Caco-2 (cell line): ENCODE measurements around the gene MYO15B. TPM values are rescaled to one million over a fixed set of nuclear protein-coding genes. Genes with fewer than 3 reads are reported as not detected.
A peak's percentile ranks its signal among the peaks of the same experiment; 100 is the strongest.
"Not testable (repeated sequence)": the region's sequence is repeated elsewhere in the genome, so short reads cannot be mapped to it uniquely, and the experiment has no call there.

Source experiments
- BruUV-seq: library from RNA; stranded (reverse); fragments of 400-500 nt; replicated peaks from 2 replicates; lab custom pipeline; 2021; lab: Mats Ljungman, UMichigan
- CTCF ChIA-PET: fragments of 300-600 bp; sonication (Branson Sonifier 250); formaldehyde crosslinking; loops from one replicate; lab custom pipeline; 2022; ENCODE audit warnings: antibody characterized with exemption; lab: Charles Lee
- POLR2A ChIA-PET: fragments of 300-600 bp; sonication (Branson Sonifier 250); formaldehyde crosslinking; loops from one replicate; lab custom pipeline; 2022; ENCODE audit warnings: antibody characterized with exemption; lab: Charles Lee
- DNase-seq, 2 experiments: peaks; one replicate each; pipeline versions ENCODE4 v3.0.0 to v3.0.0-alpha.2; 2020 to 2022
- H3K27me3 ChIP-seq: replicated peaks from 2 replicates; pipeline ENCODE4 v1.6.0; 2011; ENCODE audit warnings: low read length; ENCODE audit not compliant: control insufficient read depth, insufficient read depth
- H3K36me3 ChIP-seq: 2 replicates; pipeline ENCODE4 v1.5.1; 2011; ENCODE audit warnings: low read length; ENCODE audit not compliant: control insufficient read depth, insufficient read depth
- H3K4me1 ChIP-seq: fragments of 250-450 bp; sonication (Bioruptor Pico); 2 replicates; pipeline ENCODE4 v1.5.1; 2020; ENCODE audit warnings: mild to moderate bottlenecking
- H3K4me3 ChIP-seq: 2 replicates; pipeline ENCODE4 v1.5.1; 2011; ENCODE audit warnings: low read depth, mild to moderate bottlenecking, control low read depth, low read length
- H3K9me3 ChIP-seq: fragments of 250-450 bp; sonication (Bioruptor Pico); 2 replicates; pipeline ENCODE4 v1.5.1; 2020; ENCODE audit warnings: mild to moderate bottlenecking, moderate library complexity
- H3K27ac Mint-ChIP-seq: one replicate; pipeline ENCODE4 v1.8.0; 2022; ENCODE audit warnings: mixed read lengths; ENCODE audit not compliant: unreplicated experiment
- H3K27me3 Mint-ChIP-seq: one replicate; pipeline ENCODE4 v1.8.0; 2022; ENCODE audit warnings: mixed read lengths; ENCODE audit not compliant: insufficient read depth, unreplicated experiment
- H3K36me3 Mint-ChIP-seq: one replicate; pipeline ENCODE4 v1.8.0; 2022; ENCODE audit warnings: mild to moderate bottlenecking, mixed read lengths; ENCODE audit not compliant: insufficient read depth, unreplicated experiment
- H3K4me1 Mint-ChIP-seq: one replicate; pipeline ENCODE4 v1.8.0; 2022; ENCODE audit warnings: low read depth, mixed read lengths; ENCODE audit not compliant: unreplicated experiment
- H3K4me3 Mint-ChIP-seq: one replicate; pipeline ENCODE4 v1.8.0; 2022; ENCODE audit warnings: mild to moderate bottlenecking, moderate library complexity, mixed read lengths; ENCODE audit not compliant: unreplicated experiment
- H3K9me3 Mint-ChIP-seq: one replicate; pipeline ENCODE4 v1.8.0; 2022; ENCODE audit warnings: mixed read lengths; ENCODE audit not compliant: unreplicated experiment
- intact Hi-C: fragments of 100-400 bp; cut with micrococcal nuclease; formaldehyde crosslinking; loops from one replicate; pipeline ENCODE4 v1.10.0; 2022; ENCODE audit not compliant: unreplicated experiment
- total RNA-seq: library from RNA; stranded (reverse); gene quantifications from 2 replicates; pipeline ENCODE4 v1.2.3, GENCODE V29; 2022
- TF ChIP-seq, protein P1 (sequence below), 2 experiments: fragments of 200-600 bp in 1 of 2; IDR thresholded peaks; 1 replicate in 1 of 2; 2 replicates in 1 of 2; pipeline versions ENCODE4 v1.5.1 to v1.8.0; 2011 to 2022; ENCODE audit warnings: antibody characterized with exemption in 1 of 2, control low read depth in 1 of 2, inconsistent platforms in 1 of 2, low read depth in 1 of 2, low read length in 1 of 2, mild to moderate bottlenecking in 1 of 2, moderate library complexity in 1 of 2; ENCODE audit not compliant: insufficient read depth in 1 of 2, severe bottlenecking in 1 of 2, unreplicated experiment in 1 of 2

Gene MYO15B
- total RNA-seq, 1 experiment from 2014 or later: 12.3 TPM

DNA sequence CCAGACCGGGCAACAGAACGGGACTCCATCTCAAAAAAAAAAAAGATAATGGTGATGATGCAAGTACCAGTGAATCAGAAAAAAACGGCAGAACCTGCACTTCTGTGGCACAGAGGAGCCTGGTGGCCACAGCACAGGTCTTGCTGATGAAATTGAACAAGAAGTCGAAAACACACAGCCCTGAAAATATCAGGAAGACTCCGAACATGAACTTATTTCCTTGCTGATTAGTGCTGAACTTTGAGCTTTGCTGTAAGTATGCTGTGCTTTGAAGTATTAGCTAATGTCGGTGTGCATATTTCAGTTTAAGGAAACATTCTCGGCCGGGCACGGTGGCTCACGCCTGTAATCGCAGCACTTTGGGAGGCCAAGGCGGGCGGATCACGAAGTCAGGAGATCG, 10.9 kb upstream of the MYO15B start:
- POLR2A ChIA-PET: interaction anchor here (1.0 kb wide), 1 partner anchor 60 kb away, joined by 3 read pairs; the partner anchor contains the start of gene TSEN54
- CTCF ChIA-PET: interaction anchor here (0.6 to 1.3 kb wide), 5 partner anchors 16 to 111 kb away, joined by 3 to 7 read pairs (median 3); partner anchors contain the start of gene LLGL2
- no peak overlapping the region for H3K4me3 Mint-ChIP-seq

DNA sequence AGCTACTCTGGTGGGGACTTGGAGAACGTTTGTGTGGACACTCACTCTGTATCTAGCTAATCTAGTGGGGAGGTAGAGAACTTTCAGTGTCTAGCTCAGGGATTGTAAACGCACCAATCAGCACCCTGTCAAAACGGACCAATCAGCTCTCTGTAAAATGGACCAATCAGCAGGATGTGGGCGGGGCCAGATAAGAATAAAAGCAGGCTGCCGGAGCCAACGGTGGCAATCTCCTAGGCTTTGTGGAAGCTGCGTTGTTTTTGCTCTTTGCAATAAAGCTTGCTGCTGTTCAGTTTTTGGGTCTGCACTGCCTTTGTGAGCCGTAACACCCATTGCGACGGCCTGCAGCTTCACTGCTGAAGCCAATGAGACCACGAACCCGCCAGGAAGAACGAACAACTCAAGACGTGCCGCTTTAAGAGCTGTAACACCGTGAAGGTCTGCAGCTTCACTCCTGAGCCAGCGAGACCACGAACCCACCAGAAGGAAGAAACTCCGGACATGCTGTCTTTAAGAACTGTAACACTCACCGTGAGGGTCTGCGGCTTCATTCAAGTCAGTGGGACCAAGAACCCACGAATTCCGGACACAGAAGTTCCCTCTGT, 6.4 kb upstream of the MYO15B start:
- H3K4me3 ChIP-seq, H3K27me3 ChIP-seq, H3K27me3 Mint-ChIP-seq, DNase-seq, BruUV-seq, intact Hi-C loops, H3K4me3 Mint-ChIP-seq, POLR2A ChIA-PET, H3K4me1 Mint-ChIP-seq, H3K27ac Mint-ChIP-seq, H3K36me3 ChIP-seq, H3K9me3 ChIP-seq: not testable (repeated sequence)
- peaks cover 11% of the 10 kb centered on the region for H3K9me3 Mint-ChIP-seq
- peaks cover 37% of the 10 kb centered on the region for H3K36me3 Mint-ChIP-seq
- CTCF ChIA-PET: interaction anchor here (0.6 to 1.0 kb wide), 4 partner anchors 9 to 301 kb away, joined by 3 read pairs; no protein-coding TSS in a partner anchor
- peaks cover 21% of the 10 kb centered on the region for H3K4me1 ChIP-seq

More for the DNA sequence above, 10.9 kb upstream of the MYO15B start:
- Histone ChIP-seq H3K9me3 (no peaks in the 10 kb centered on the region), H3K36me3 (no peaks in the 10 kb centered on the region), H3K4me3 (no peak overlapping the region), H3K27me3 (no peaks in the 10 kb centered on the region), H3K4me1 (peaks cover 23% of the 10 kb centered on the region)
- Mint-ChIP-seq H3K36me3 (peaks cover 54% of the 10 kb centered on the region), H3K27ac (peak overlapping the region; percentile 39), H3K4me1 (peaks cover 8% of the 10 kb centered on the region), H3K9me3 (peaks cover 11% of the 10 kb centered on the region), H3K27me3 (no peaks in the 10 kb centered on the region)
- TF ChIP-seq, protein P1, sequence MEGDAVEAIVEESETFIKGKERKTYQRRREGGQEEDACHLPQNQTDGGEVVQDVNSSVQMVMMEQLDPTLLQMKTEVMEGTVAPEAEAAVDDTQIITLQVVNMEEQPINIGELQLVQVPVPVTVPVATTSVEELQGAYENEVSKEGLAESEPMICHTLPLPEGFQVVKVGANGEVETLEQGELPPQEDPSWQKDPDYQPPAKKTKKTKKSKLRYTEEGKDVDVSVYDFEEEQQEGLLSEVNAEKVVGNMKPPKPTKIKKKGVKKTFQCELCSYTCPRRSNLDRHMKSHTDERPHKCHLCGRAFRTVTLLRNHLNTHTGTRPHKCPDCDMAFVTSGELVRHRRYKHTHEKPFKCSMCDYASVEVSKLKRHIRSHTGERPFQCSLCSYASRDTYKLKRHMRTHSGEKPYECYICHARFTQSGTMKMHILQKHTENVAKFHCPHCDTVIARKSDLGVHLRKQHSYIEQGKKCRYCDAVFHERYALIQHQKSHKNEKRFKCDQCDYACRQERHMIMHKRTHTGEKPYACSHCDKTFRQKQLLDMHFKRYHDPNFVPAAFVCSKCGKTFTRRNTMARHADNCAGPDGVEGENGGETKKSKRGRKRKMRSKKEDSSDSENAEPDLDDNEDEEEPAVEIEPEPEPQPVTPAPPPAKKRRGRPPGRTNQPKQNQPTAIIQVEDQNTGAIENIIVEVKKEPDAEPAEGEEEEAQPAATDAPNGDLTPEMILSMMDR (IDR thresholded peaks at IDR 0.05; ENCODE audit: insufficient read depth in 1 of 2, low read depth in 1 of 2, low read length in 1 of 2, severe bottlenecking in 1 of 2, unreplicated experiment in 1 of 2): no peak
- BruUV-seq: no TSS peak
- intact Hi-C loops: no loop called here
- peak in 1 of 2 experiments; percentile 54 for DNase-seq

DNA sequence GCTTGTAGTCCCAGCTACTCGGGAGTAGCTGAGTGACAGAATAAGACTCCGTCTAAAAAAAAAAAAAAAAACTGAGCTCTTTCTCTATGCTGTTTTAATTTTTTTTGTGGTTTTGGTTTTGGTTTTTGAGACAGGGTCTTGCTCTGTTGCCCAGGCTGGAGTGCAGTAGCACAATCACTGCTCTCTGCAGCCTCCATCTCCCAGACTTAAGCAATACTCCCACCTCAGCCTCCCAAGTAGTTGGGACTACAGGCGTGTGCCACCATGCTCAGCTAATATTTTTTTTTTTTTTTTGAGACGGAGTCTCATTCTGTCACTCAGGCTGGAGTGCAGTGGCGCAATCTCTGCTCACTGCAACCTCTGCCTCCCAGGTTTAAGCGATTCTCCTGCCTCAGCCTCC, 4.4 kb upstream of the MYO15B start:
- intact Hi-C loops, BruUV-seq: not testable (repeated sequence)
- CTCF ChIA-PET: interaction anchor here (0.6 to 1.0 kb wide), 4 partner anchors 18 to 58 kb away, joined by 3 to 5 read pairs (median 4); partner anchors contain the start of gene LLGL2

DNA sequence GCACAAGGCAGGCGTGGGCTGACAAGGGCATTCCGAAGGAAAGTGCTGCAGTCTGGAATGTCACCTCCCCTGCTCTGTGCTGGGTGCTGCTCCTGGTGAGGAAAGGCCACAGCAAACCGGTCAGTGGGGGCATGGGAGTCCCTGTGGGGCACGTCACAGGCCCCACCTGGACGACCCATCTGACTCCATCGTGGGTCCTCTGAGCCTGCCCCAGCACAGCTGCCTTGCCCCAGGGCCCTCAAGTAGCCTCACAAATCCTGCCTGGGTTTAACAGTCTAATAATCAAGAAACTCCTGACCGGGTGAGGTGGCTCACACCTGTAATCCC, 2.8 kb upstream of the MYO15B start:
- no peaks in the 10 kb centered on the region for H3K36me3 ChIP-seq
- H3K27me3 Mint-ChIP-seq: no peaks in the 10 kb centered on the region
- peaks cover 11% of the 10 kb centered on the region for H3K4me1 ChIP-seq
- H3K4me1 Mint-ChIP-seq: no peaks in the 10 kb centered on the region
- intact Hi-C loops: loop anchor here (5.0 kb wide), 1 partner anchor 58 kb away; the partner anchor contains the start of gene LLGL2
- H3K4me3 Mint-ChIP-seq: no peak overlapping the region
- no peaks in the 10 kb centered on the region for H3K9me3 ChIP-seq
- no peak overlapping the region for H3K4me3 ChIP-seq
- H3K27me3 ChIP-seq: no peaks in the 10 kb centered on the region
- TF ChIP-seq, protein P1 (IDR thresholded peaks at IDR 0.05; ENCODE audit: insufficient read depth in 1 of 2, low read depth in 1 of 2, low read length in 1 of 2, severe bottlenecking in 1 of 2, unreplicated experiment in 1 of 2): no peak
- ChIA-PET POLR2A (no interaction called here), CTCF (interaction anchor here (1.0 to 1.3 kb wide), 2 partner anchors 28 to 68 kb away, joined by 3 to 4 read pairs; partner anchors contain the start of gene TSEN54)
- DNase-seq: no peak
- no peak overlapping the region for H3K27ac Mint-ChIP-seq
- H3K36me3 Mint-ChIP-seq: peaks cover 15% of the 10 kb centered on the region
- no TSS peak for BruUV-seq
- peaks cover 11% of the 10 kb centered on the region for H3K9me3 Mint-ChIP-seq

More for the DNA sequence above, 4.4 kb upstream of the MYO15B start:
- POLR2A ChIA-PET, H3K4me1 Mint-ChIP-seq, H3K9me3 ChIP-seq, H3K4me3 Mint-ChIP-seq, H3K27me3 ChIP-seq, H3K4me1 ChIP-seq, H3K4me3 ChIP-seq, H3K27ac Mint-ChIP-seq, H3K27me3 Mint-ChIP-seq, H3K36me3 ChIP-seq, DNase-seq: not testable (repeated sequence)
- peaks cover 23% of the 10 kb centered on the region for H3K36me3 Mint-ChIP-seq
- peaks cover 11% of the 10 kb centered on the region for H3K9me3 Mint-ChIP-seq
